H9 (cell line): ENCODE data around the gene GSG1L. TPM values are rescaled to one million over a fixed set of nuclear protein-coding genes. Genes with fewer than 3 reads are reported as not detected.

Experiments
- DNase-seq: peaks from one replicate; pipeline ENCODE4 v3.0.0-alpha.2; 2017
- H2AFZ ChIP-seq: one replicate; pipeline ENCODE4 v1.6.1; 2013; ENCODE audit warnings: mild to moderate bottlenecking, low read length, control low read depth, moderate library complexity
- H2AK5ac ChIP-seq: 2 replicates; pipeline ENCODE4 v1.6.1; 2013; ENCODE audit warnings: low read length, control low read depth, mixed read lengths; ENCODE audit not compliant: insufficient read length
- H2BK120ac ChIP-seq: one replicate; pipeline ENCODE4 v1.6.1; 2013; ENCODE audit warnings: low read depth, mild to moderate bottlenecking, low read length, control low read depth, inconsistent platforms; ENCODE audit not compliant: poor library complexity, severe bottlenecking
- H2BK12ac ChIP-seq: 2 replicates; pipeline ENCODE4 v1.6.1; 2013; ENCODE audit warnings: low read length, control low read depth, mixed read lengths, low read depth; ENCODE audit not compliant: insufficient read length
- H2BK15ac ChIP-seq: 2 replicates; pipeline ENCODE4 v1.6.1; 2013; ENCODE audit warnings: low read depth, low read length, control low read depth
- H2BK20ac ChIP-seq: one replicate; pipeline ENCODE4 v1.6.1; 2013; ENCODE audit warnings: low read depth, mild to moderate bottlenecking, low read length, control low read depth, inconsistent platforms; ENCODE audit not compliant: poor library complexity, severe bottlenecking
- H2BK5ac ChIP-seq: 2 replicates; pipeline ENCODE4 v1.6.1; 2013; ENCODE audit warnings: low read length, control low read depth, mixed read lengths; ENCODE audit not compliant: insufficient read length
- H3K14ac ChIP-seq: 2 replicates; pipeline ENCODE4 v1.6.1; 2013; ENCODE audit warnings: low read length, control low read depth; ENCODE audit not compliant: insufficient read depth
- H3K18ac ChIP-seq: 2 replicates; pipeline ENCODE4 v1.6.1; 2013; ENCODE audit warnings: low read depth, mild to moderate bottlenecking, mixed read lengths, low read length, control low read depth; ENCODE audit not compliant: insufficient read length
- H3K23ac ChIP-seq: 2 replicates; pipeline ENCODE4 v1.6.1; 2013; ENCODE audit warnings: low read length, control low read depth, mixed read lengths, low read depth; ENCODE audit not compliant: insufficient read length
- H3K23me2 ChIP-seq: 2 replicates; pipeline ENCODE4 v1.6.1; 2013; ENCODE audit warnings: low read depth, mild to moderate bottlenecking, mixed read lengths, low read length, control low read depth; ENCODE audit not compliant: insufficient read length, poor library complexity, severe bottlenecking
- H3K27ac ChIP-seq: 2 replicates; pipeline ENCODE4 v1.5.1; 2013; ENCODE audit warnings: low read length, control low read depth, mixed read lengths, low read depth; ENCODE audit not compliant: insufficient read length
- H3K27me3 ChIP-seq: 2 replicates; pipeline ENCODE4 v1.6.1; 2013; ENCODE audit warnings: low read length, control low read depth, inconsistent platforms; ENCODE audit not compliant: insufficient read depth
- H3K4ac ChIP-seq: 2 replicates; pipeline ENCODE4 v1.6.1; 2013; ENCODE audit warnings: low read depth, mild to moderate bottlenecking, control low read depth, inconsistent platforms, low read length, moderate library complexity
- H3K4me1 ChIP-seq: 2 replicates; pipeline ENCODE4 v1.6.1; 2013; ENCODE audit warnings: low read length, control low read depth, inconsistent platforms; ENCODE audit not compliant: insufficient read depth
- H3K4me2 ChIP-seq: 2 replicates; pipeline ENCODE4 v1.6.1; 2013; ENCODE audit warnings: low read length, control low read depth, mixed read lengths; ENCODE audit not compliant: insufficient read length, insufficient read depth
- H3K56ac ChIP-seq: 2 replicates; pipeline ENCODE4 v1.6.1; 2013; ENCODE audit warnings: low read depth, mild to moderate bottlenecking, mixed read lengths, low read length, control low read depth; ENCODE audit not compliant: insufficient read length
- H3K79me1 ChIP-seq: 2 replicates; pipeline ENCODE4 v1.6.1; 2013; ENCODE audit warnings: low read depth, mild to moderate bottlenecking, moderate library complexity, low read length, control low read depth, inconsistent platforms; ENCODE audit not compliant: insufficient read depth, poor library complexity, severe bottlenecking
- H3K79me2 ChIP-seq: 2 replicates; pipeline ENCODE4 v1.6.1; 2013; ENCODE audit warnings: low read length, control low read depth, inconsistent platforms; ENCODE audit not compliant: insufficient read depth
- H3K9ac ChIP-seq: 2 replicates; pipeline ENCODE4 v1.6.1; 2013; ENCODE audit warnings: low read length, control low read depth, mixed read lengths; ENCODE audit not compliant: insufficient read length; ENCODE audit errors: extremely low read depth
- H3K9me3 ChIP-seq: one replicate; pipeline ENCODE4 v1.6.1; 2013; ENCODE audit warnings: low read depth, low read length, inconsistent platforms; ENCODE audit not compliant: control insufficient read depth
- H3T11ph ChIP-seq: one replicate; pipeline ENCODE4 v1.6.1; 2013; ENCODE audit warnings: mild to moderate bottlenecking, low read length, control low read depth, inconsistent platforms
- H4K20me1 ChIP-seq: one replicate; pipeline ENCODE4 v1.6.1; 2013; ENCODE audit not compliant: control insufficient read depth, insufficient read length, insufficient read depth
- H4K5ac ChIP-seq: 2 replicates; pipeline ENCODE4 v1.6.1; 2013; ENCODE audit warnings: low read depth, mild to moderate bottlenecking, mixed read lengths, low read length, control low read depth; ENCODE audit not compliant: insufficient read length
- H4K8ac ChIP-seq: replicated peaks from 2 replicates; pipeline ENCODE4 v1.6.1; 2013; ENCODE audit warnings: low read length, control low read depth, mixed read lengths, low read depth; ENCODE audit not compliant: insufficient read length
- H4K91ac ChIP-seq: 2 replicates; pipeline ENCODE4 v1.6.1; 2013; ENCODE audit warnings: low read depth, mild to moderate bottlenecking, moderate library complexity, mixed read lengths, low read length, control low read depth; ENCODE audit not compliant: insufficient read length
- H3K27ac Mint-ChIP-seq, 3 experiments: 2 replicates in 2 of 3; 3 replicates in 1 of 3; pipeline ENCODE4 v1.8.0; 2020 to 2021; ENCODE audit warnings: mixed read lengths in 3 of 3, mild to moderate bottlenecking in 1 of 3, moderate library complexity in 1 of 3
- H3K27me3 Mint-ChIP-seq: 2 replicates; pipeline ENCODE4 v1.8.0; 2021; ENCODE audit warnings: low read depth, mild to moderate bottlenecking, moderate library complexity, mixed read lengths
- H3K36me3 Mint-ChIP-seq, 3 experiments: 2 replicates in 2 of 3; 3 replicates in 1 of 3; pipeline ENCODE4 v1.8.0; 2020 to 2021; ENCODE audit warnings: low read depth in 3 of 3, mixed read lengths in 3 of 3; ENCODE audit not compliant: insufficient read depth in 1 of 3
- H3K4me1 Mint-ChIP-seq, 2 experiments: 2 replicates each; pipeline ENCODE4 v1.8.0; 2020; ENCODE audit warnings: mixed read lengths in 2 of 2
- H3K4me3 Mint-ChIP-seq, 2 experiments: 2 replicates in 1 of 2; 3 replicates in 1 of 2; pipeline ENCODE4 v1.8.0; 2020 to 2021; ENCODE audit warnings: mild to moderate bottlenecking in 2 of 2, mixed read lengths in 2 of 2, moderate library complexity in 1 of 2
- H3K9me3 Mint-ChIP-seq, 2 experiments: 2 replicates in 1 of 2; 3 replicates in 1 of 2; pipeline ENCODE4 v1.8.0; 2020; ENCODE audit warnings: mild to moderate bottlenecking in 2 of 2, mixed read lengths in 2 of 2, moderate library complexity in 1 of 2
- CTCF ChIP-seq: fragments of 200-600 bp; sonication (generic); conservative IDR thresholded peaks from 3 replicates; pipeline ENCODE4 v1.8.0; 2021; ENCODE audit warnings: antibody characterized with exemption, mild to moderate bottlenecking
- WGBS: extraction: QIAGEN DNeasy Blood & Tissue Kit; methylation state at CpG from one replicate; pipeline ENCODE4 v1.1.7; 2013; ENCODE audit warnings: missing lambda C conversion rate, low lambda C conversion rate, mixed read lengths; ENCODE audit not compliant: insufficient read length; ENCODE audit errors: extremely low coverage; 5-methylcytosine and 5-hydroxymethylcytosine counted together
- total RNA-seq: library from RNA; stranded (reverse); gene quantifications from 2 replicates; pipeline ENCODE4 v1.2.1, GENCODE V29; 2021

Gene GSG1L
- total RNA-seq, 1 experiment from 2014 or later = 0.35 TPM

- Histone ChIP-seq H3K56ac (no peak overlapping the region), H2BK12ac (no peak overlapping the region), H2AFZ (no peak overlapping the region), H3K79me2 (no peaks in the 10 kb centered on the region), H2BK5ac (no peak overlapping the region), H4K8ac (no peak overlapping the region), H4K91ac (no peak overlapping the region), H2AK5ac (no peak overlapping the region), H2BK20ac (no peak overlapping the region), H3K79me1 (no peaks in the 10 kb centered on the region), H3K9me3 (no peaks in the 10 kb centered on the region), H4K20me1 (no peaks in the 10 kb centered on the region), H3K14ac (no peak overlapping the region), H2BK15ac (no peak overlapping the region), H3K23me2 (no peaks in the 10 kb centered on the region), H3T11ph (no peak overlapping the region), H3K4ac (no peak overlapping the region), H3K4me1 (no peaks in the 10 kb centered on the region), H3K18ac (no peak overlapping the region), H2BK120ac (no peak overlapping the region), H3K27me3 (no peaks in the 10 kb centered on the region), H3K9ac (no peak overlapping the region), H3K27ac (no peak overlapping the region), H4K5ac (no peak overlapping the region), H3K23ac (no peak overlapping the region), H3K4me2 (no peak overlapping the region)
- no peaks in the 10 kb centered on the region for H3K27me3 Mint-ChIP-seq
- TF ChIP-seq CTCF = no peak
- no peak overlapping the region for H3K4me3 Mint-ChIP-seq
- no peaks in the 10 kb centered on the region for H3K9me3 Mint-ChIP-seq
- H3K36me3 Mint-ChIP-seq = peaks cover 55 to 98% (median 91%) of the 10 kb centered on the region in 3 experiments
- no peaks in the 10 kb centered on the region for H3K4me1 Mint-ChIP-seq
- no peak overlapping the region for H3K27ac Mint-ChIP-seq
- no peak for DNase-seq
- no CpG with 5 or more reads among the region's 3 CpGs for WGBS
Measured at GRCh38 chr16:28105297-28105696, 41.8 kb upstream of the GSG1L start.
